HepG2 (cell line): ENCODE data around the gene ERVH48-1. TPM values are rescaled to one million over a fixed set of nuclear protein-coding genes. Genes with fewer than 3 reads are reported as not detected.

Experiments used
- ATM ChIP-seq: fragments of 450-650 bp; IDR thresholded peaks from 2 replicates; pipeline ENCODE4 v1.7.1; 2017; ENCODE audit warnings: mild to moderate bottlenecking, borderline replicate concordance
- CHD4 ChIP-seq: fragments of 200-600 bp; sonication (generic); IDR thresholded peaks from 2 replicates; pipeline ENCODE4 v1.7.0; 2017; ENCODE audit warnings: mild to moderate bottlenecking, low read length, borderline replicate concordance
- FOXK1 ChIP-seq: sonication (generic); formaldehyde crosslinking; IDR thresholded peaks from 2 replicates; pipeline ENCODE4 v1.4.0; 2020; ENCODE audit warnings: low read depth, missing genetic modification reagents, borderline replicate concordance
- MAZ ChIP-seq, 2 experiments: sonication (generic) in 1 of 2; formaldehyde crosslinking in 1 of 2; IDR thresholded peaks; 2 replicates each; pipeline versions ENCODE4 v1.5.0 to v1.6.1; 2012 to 2020; ENCODE audit warnings: low read depth in 2 of 2, mild to moderate bottlenecking in 2 of 2, borderline replicate concordance in 1 of 2, improper control_type of control experiment in 1 of 2, low read length in 1 of 2, missing genetic modification reagents in 1 of 2, moderate library complexity in 1 of 2
- NCOR1 ChIP-seq: fragments of 200-600 bp; sonication (generic); IDR thresholded peaks from 2 replicates; pipeline ENCODE4 v1.7.0; 2017; ENCODE audit warnings: antibody characterized with exemption, low read length, borderline replicate concordance
- NPAS2 ChIP-seq: sonication (generic); formaldehyde crosslinking; IDR thresholded peaks from 2 replicates; pipeline ENCODE4 v1.8.0; 2022; ENCODE audit warnings: mild to moderate bottlenecking, missing genetic modification reagents, borderline replicate concordance
- PPARG ChIP-seq: conservative IDR thresholded peaks from 2 replicates; pipeline ENCODE4 v1.6.1; 2016; ENCODE audit warnings: missing biosample characterization, missing genetic modification reagents
- RCOR2 ChIP-seq: IDR thresholded peaks from 2 replicates; pipeline ENCODE4 v1.6.1; 2016; ENCODE audit warnings: missing biosample characterization, missing genetic modification reagents
- SCMH1 ChIP-seq: sonication (generic); formaldehyde crosslinking; IDR thresholded peaks from 2 replicates; pipeline ENCODE4 v1.9.0; 2021; ENCODE audit warnings: missing genetic modification reagents, mild to moderate bottlenecking, borderline replicate concordance
- SUZ12 ChIP-seq: fragments of 150-350 bp; IDR thresholded peaks from 2 replicates; pipeline ENCODE4 v1.6.1; 2014; ENCODE audit warnings: low read depth, low read length
- TARDBP ChIP-seq: sonication (generic); formaldehyde crosslinking; IDR thresholded peaks from 2 replicates; pipeline ENCODE4 v1.8.0; 2022; ENCODE audit warnings: mild to moderate bottlenecking, missing genetic modification reagents
- TGIF2 ChIP-seq: IDR thresholded peaks from 2 replicates; pipeline ENCODE4 v1.6.1; 2016; ENCODE audit warnings: control low read depth, missing compliant biosample characterization
- ZMYM3 ChIP-seq: sonication (generic); formaldehyde crosslinking; IDR thresholded peaks from 2 replicates; pipeline ENCODE4 v1.5.1; 2020; ENCODE audit warnings: mild to moderate bottlenecking, missing genetic modification reagents
- ZNF205 ChIP-seq: IDR thresholded peaks from 2 replicates; pipeline ENCODE4 v1.6.1; 2018; ENCODE audit warnings: missing biosample characterization, missing genetic modification reagents
- ZNF331 ChIP-seq: sonication (generic); formaldehyde crosslinking; IDR thresholded peaks from 2 replicates; pipeline ENCODE4 v1.4.0; 2020; ENCODE audit warnings: missing genetic modification reagents
- ZNF562 ChIP-seq: sonication (generic); formaldehyde crosslinking; IDR thresholded peaks from 2 replicates; pipeline ENCODE4 v1.8.0; 2022; ENCODE audit warnings: missing genetic modification reagents, borderline replicate concordance
- polyA plus RNA-seq, 8 experiments: library from polyadenylated mRNA; depleted of rRNA in 3 of 8; stranded (reverse) in 7 of 8; unstranded in 1 of 8; fragments of >200 nt; fragmentation: Illumina TruSeq in 4 of 8; extraction: Trizol in 4 of 8; gene quantifications; 2 replicates each; pipeline versions ENCODE4 v1.2.1 to v1.2.3, GENCODE V29; 2011 to 2016; ENCODE audit warnings: low read depth in 4 of 8, missing spikeins in 1 of 8, mixed read lengths in 1 of 8; ENCODE audit not compliant: insufficient read depth in 1 of 8
- total RNA-seq, 5 experiments: library from RNA; depleted of rRNA; stranded (reverse); fragments of >200 nt; fragmentation: Illumina TruSeq; extraction: Trizol; gene quantifications; 2 replicates each; pipeline ENCODE4 v1.2.3, GENCODE V29; 2016; ENCODE audit warnings: low read depth in 1 of 5
- TF ChIP-seq, protein P1 (sequence below), 2 experiments: sonication (generic) in 1 of 2; formaldehyde crosslinking in 1 of 2; IDR thresholded peaks; 2 replicates each; pipeline versions ENCODE4 v1.6.1 to v1.9.0; 2014 to 2022; ENCODE audit warnings: antibody characterized with exemption in 1 of 2, borderline replicate concordance in 1 of 2, inconsistent platforms in 1 of 2, low read depth in 1 of 2, missing genetic modification reagents in 1 of 2
- TF ChIP-seq, protein P2 (sequence below): conservative IDR thresholded peaks from 2 replicates; pipeline ENCODE4 v1.6.1; 2018; ENCODE audit warnings: missing genetic modification reagents
- TF ChIP-seq, protein P3 (sequence below): sonication (generic); formaldehyde crosslinking; IDR thresholded peaks from 2 replicates; pipeline ENCODE4 v1.4.0; 2020; ENCODE audit warnings: missing genetic modification reagents

The ERVH48-1 gene
- total and polyA plus RNA-seq, 2 of the 13 experiments (the other 11 are each of a cell fraction or from before 2014, with no cell fraction given): 1.8 TPM; not detected in 1

DNA sequence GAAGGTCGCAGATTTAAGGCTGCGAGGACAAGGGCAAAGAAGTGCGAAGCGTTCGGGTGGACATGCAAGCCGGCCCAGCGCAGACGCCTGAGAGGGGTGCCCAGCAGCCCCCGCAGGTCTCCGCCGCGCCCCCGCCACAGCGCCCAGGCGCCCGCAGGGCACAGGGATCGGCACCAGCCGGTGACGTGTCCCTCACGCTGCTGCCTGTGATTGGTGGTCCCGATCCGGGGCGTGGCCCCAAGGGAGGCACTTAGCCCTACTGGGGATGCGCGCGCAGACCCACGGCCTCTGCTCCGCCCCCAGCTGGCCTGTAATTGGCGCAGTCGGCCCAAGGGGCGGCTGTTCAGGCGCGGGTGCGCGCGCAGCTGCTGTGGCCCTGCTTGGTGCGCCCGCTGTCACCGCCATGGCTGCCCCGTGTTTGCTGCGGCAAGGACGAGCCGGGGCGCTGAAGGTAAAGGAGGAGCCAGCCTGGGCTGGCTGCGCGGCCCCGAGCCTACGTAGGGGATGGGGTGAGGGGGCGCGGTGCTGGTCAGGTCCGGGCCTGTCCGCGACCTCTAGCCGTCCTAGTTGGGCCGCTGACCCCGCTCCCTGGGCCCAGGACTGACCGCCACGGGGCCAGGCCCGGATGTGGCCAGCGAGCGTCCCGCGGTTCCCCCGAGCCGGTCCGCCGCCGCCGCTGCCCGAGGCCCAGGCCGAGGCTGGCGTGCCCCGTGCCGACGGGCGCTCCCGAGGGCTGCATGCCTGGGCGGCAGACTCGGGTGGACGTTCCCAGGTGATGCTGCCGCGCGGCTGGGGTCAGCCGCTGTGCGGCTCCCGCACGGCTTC lies 32.3 kb downstream of the ERVH48-1 start, which contains the start of gene NDUFV3 (continued):
- TF ChIP-seq, protein P1, sequence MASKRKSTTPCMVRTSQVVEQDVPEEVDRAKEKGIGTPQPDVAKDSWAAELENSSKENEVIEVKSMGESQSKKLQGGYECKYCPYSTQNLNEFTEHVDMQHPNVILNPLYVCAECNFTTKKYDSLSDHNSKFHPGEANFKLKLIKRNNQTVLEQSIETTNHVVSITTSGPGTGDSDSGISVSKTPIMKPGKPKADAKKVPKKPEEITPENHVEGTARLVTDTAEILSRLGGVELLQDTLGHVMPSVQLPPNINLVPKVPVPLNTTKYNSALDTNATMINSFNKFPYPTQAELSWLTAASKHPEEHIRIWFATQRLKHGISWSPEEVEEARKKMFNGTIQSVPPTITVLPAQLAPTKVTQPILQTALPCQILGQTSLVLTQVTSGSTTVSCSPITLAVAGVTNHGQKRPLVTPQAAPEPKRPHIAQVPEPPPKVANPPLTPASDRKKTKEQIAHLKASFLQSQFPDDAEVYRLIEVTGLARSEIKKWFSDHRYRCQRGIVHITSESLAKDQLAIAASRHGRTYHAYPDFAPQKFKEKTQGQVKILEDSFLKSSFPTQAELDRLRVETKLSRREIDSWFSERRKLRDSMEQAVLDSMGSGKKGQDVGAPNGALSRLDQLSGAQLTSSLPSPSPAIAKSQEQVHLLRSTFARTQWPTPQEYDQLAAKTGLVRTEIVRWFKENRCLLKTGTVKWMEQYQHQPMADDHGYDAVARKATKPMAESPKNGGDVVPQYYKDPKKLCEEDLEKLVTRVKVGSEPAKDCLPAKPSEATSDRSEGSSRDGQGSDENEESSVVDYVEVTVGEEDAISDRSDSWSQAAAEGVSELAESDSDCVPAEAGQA (IDR thresholded peaks at IDR 0.05; ENCODE audit: low read depth): no peak; the same call in 1 of the 2 replicates
- TF ChIP-seq, protein P1 (CRISPR knock-in tag; IDR thresholded peaks at IDR 0.05; ENCODE audit: borderline replicate concordance): peak; percentile 88; the same call in 1 of the 2 replicates
- TF ChIP-seq ATM (no peak), NCOR1 (no peak; the same call in 1 of the 2 replicates), SUZ12 (no peak), FOXK1 (no peak), ZNF205 (CRISPR knock-in tag) (no peak; the same call in 1 of the 2 replicates), TARDBP (no peak), TGIF2 (no peak), RCOR2 (CRISPR knock-in tag) (no peak), SCMH1 (CRISPR knock-in tag) (no peak), CHD4 (no peak), NPAS2 (CRISPR knock-in tag) (no peak), ZNF562 (no peak), ZMYM3 (CRISPR knock-in tag) (no peak), ZNF331 (peak; percentile 45; the same call in 1 of the 2 replicates), MAZ (IDR thresholded peaks at IDR 0.05; ENCODE audit: borderline replicate concordance, low read depth, low read length) (peak; percentile 57; the same call in 1 of the 2 replicates), MAZ (CRISPR knock-in tag; IDR thresholded peaks at IDR 0.05; ENCODE audit: low read depth) (peak; percentile 67), PPARG (CRISPR knock-in tag) (0 out of 2 replicates have a peak, but pooled peaks have one; percentile 18)
- TF ChIP-seq, protein P2, sequence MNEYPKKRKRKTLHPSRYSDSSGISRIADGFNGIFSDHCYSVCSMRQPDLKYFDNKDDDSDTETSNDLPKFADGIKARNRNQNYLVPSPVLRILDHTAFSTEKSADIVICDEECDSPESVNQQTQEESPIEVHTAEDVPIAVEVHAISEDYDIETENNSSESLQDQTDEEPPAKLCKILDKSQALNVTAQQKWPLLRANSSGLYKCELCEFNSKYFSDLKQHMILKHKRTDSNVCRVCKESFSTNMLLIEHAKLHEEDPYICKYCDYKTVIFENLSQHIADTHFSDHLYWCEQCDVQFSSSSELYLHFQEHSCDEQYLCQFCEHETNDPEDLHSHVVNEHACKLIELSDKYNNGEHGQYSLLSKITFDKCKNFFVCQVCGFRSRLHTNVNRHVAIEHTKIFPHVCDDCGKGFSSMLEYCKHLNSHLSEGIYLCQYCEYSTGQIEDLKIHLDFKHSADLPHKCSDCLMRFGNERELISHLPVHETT (CRISPR knock-in tag): peak; percentile 19; the same call in 1 of the 2 replicates
- TF ChIP-seq, protein P3, sequence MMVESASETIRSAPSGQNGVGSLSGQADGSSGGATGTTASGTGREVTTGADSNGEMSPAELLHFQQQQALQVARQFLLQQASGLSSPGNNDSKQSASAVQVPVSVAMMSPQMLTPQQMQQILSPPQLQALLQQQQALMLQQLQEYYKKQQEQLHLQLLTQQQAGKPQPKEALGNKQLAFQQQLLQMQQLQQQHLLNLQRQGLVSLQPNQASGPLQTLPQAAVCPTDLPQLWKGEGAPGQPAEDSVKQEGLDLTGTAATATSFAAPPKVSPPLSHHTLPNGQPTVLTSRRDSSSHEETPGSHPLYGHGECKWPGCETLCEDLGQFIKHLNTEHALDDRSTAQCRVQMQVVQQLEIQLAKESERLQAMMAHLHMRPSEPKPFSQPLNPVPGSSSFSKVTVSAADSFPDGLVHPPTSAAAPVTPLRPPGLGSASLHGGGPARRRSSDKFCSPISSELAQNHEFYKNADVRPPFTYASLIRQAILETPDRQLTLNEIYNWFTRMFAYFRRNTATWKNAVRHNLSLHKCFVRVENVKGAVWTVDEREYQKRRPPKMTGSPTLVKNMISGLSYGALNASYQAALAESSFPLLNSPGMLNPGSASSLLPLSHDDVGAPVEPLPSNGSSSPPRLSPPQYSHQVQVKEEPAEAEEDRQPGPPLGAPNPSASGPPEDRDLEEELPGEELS: 0 out of 2 replicates have a peak, but pooled peaks have one; percentile 12
